HEK293 (cell line): ENCODE results near the gene ZNF354C.

Experiments
- CTCF ChIA-PET: fragments of 350-600 bp; formaldehyde crosslinking; extraction: SDS; loops from one replicate; lab custom pipeline; 2021; ENCODE audit warnings: antibody characterized with exemption; lab: Yijun Ruan, JAX
- POLR2A ChIA-PET: fragments of 300-600 bp; formaldehyde crosslinking; extraction: SDS; loops from one replicate; lab custom pipeline; 2020; ENCODE audit warnings: antibody characterized with exemption, inconsistent platforms; lab: Yijun Ruan, JAX
- H3K27ac ChIP-seq: fragments of 200-500 bp; sonication (Bioruptor generic); 2 replicates; pipeline ENCODE4 v1.5.1; 2014; ENCODE audit warnings: low read depth, low read length, control low read depth, inconsistent platforms; ENCODE audit errors: extremely low read depth
- H3K36me3 ChIP-seq, 2 experiments: fragments of 200-500 bp in 1 of 2; sonication (Bioruptor generic) in 1 of 2; 1 replicate in 1 of 2; 2 replicates in 1 of 2; pipeline ENCODE4 v1.5.1; 2014 to 2017; ENCODE audit warnings: inconsistent platforms in 2 of 2, low read length in 2 of 2; ENCODE audit not compliant: control insufficient read depth in 2 of 2, insufficient read depth in 1 of 2
- H3K4me1 ChIP-seq: fragments of 200-500 bp; sonication (Bioruptor generic); 2 replicates; pipeline ENCODE4 v1.5.1; 2014; ENCODE audit warnings: mild to moderate bottlenecking, low read length, inconsistent platforms; ENCODE audit not compliant: control insufficient read depth, insufficient read depth
- H3K4me3 ChIP-seq: 2 replicates; pipeline ENCODE4 v1.5.1; 2011; ENCODE audit warnings: low read depth, mild to moderate bottlenecking, control low read depth, low read length, moderate library complexity
- H3K9me3 ChIP-seq: fragments of 200-500 bp; sonication (Bioruptor generic); 2 replicates; pipeline ENCODE4 v1.5.1; 2014; ENCODE audit warnings: low read depth, low read length, inconsistent platforms; ENCODE audit not compliant: control insufficient read depth, insufficient read depth
- IKZF3 ChIP-seq: fragments of 450-650 bp; IDR thresholded peaks from 2 replicates; pipeline ENCODE4 v1.5.0; 2018; ENCODE audit warnings: missing biosample characterization, mild to moderate bottlenecking, missing genetic modification characterization, moderate library complexity
- KLF10 ChIP-seq: fragments of 450-650 bp; IDR thresholded peaks from 2 replicates; pipeline ENCODE4 v1.5.1; 2018; ENCODE audit warnings: missing biosample characterization, mild to moderate bottlenecking, missing genetic modification characterization
- SETDB1 ChIP-seq: IDR thresholded peaks from one replicate; pipeline ENCODE4 v1.6.1; 2017; ENCODE audit warnings: mild to moderate bottlenecking, low read length, moderate library complexity, mixed read lengths; ENCODE audit not compliant: insufficient read length
- SP2 ChIP-seq: fragments of 450-650 bp; formaldehyde crosslinking; IDR thresholded peaks from 2 replicates; pipeline ENCODE4 v1.5.1; 2016; ENCODE audit warnings: missing biosample characterization, missing genetic modification characterization
- TCF7L2 ChIP-seq: IDR thresholded peaks from 2 replicates; pipeline ENCODE4 v1.6.1; 2011; ENCODE audit warnings: low read depth, mild to moderate bottlenecking, inconsistent platforms, low read length, moderate library complexity, borderline replicate concordance
- YY1 ChIP-seq: fragments of 450-650 bp; formaldehyde crosslinking; IDR thresholded peaks from 2 replicates; pipeline ENCODE4 v1.5.1; 2018; ENCODE audit warnings: missing biosample characterization, missing genetic modification characterization
- ZBTB49 ChIP-seq: fragments of 450-650 bp; formaldehyde crosslinking; IDR thresholded peaks from 2 replicates; pipeline ENCODE4 v1.5.1; 2016; ENCODE audit warnings: missing biosample characterization, missing genetic modification characterization, low read depth
- ZBTB6 ChIP-seq: fragments of 450-650 bp; formaldehyde crosslinking; IDR thresholded peaks from 2 replicates; pipeline ENCODE4 v1.5.1; 2017; ENCODE audit warnings: missing biosample characterization, missing genetic modification characterization
- ZFP69B ChIP-seq: fragments of 450-650 bp; formaldehyde crosslinking; IDR thresholded peaks from 2 replicates; pipeline ENCODE4 v1.5.1; 2016; ENCODE audit warnings: missing biosample characterization, missing genetic modification characterization
- ZNF2 ChIP-seq: fragments of 450-650 bp; formaldehyde crosslinking; IDR thresholded peaks from 2 replicates; pipeline ENCODE4 v1.5.1; 2016; ENCODE audit warnings: missing biosample characterization, missing genetic modification characterization
- ZNF221 ChIP-seq: fragments of 450-650 bp; formaldehyde crosslinking; IDR thresholded peaks from 2 replicates; pipeline ENCODE4 v1.5.1; 2017; ENCODE audit warnings: missing biosample characterization, missing genetic modification characterization, borderline replicate concordance
- ZNF23 ChIP-seq: fragments of 450-650 bp; formaldehyde crosslinking; IDR thresholded peaks from 2 replicates; pipeline ENCODE4 v1.5.1; 2016; ENCODE audit warnings: missing biosample characterization, missing genetic modification characterization, borderline replicate concordance
- ZNF341 ChIP-seq: fragments of 450-650 bp; formaldehyde crosslinking; IDR thresholded peaks from 2 replicates; pipeline ENCODE4; 2016; ENCODE audit warnings: low read depth, missing biosample characterization, missing genetic modification characterization
- ZNF37A ChIP-seq: fragments of 450-650 bp; IDR thresholded peaks from 2 replicates; pipeline ENCODE4 v1.5.1; 2018; ENCODE audit warnings: missing biosample characterization, missing genetic modification characterization
- ZNF501 ChIP-seq: fragments of 450-650 bp; formaldehyde crosslinking; IDR thresholded peaks from 2 replicates; pipeline ENCODE4 v1.5.1; 2016; ENCODE audit warnings: missing biosample characterization, missing genetic modification characterization
- ZNF530 ChIP-seq: fragments of 450-650 bp; formaldehyde crosslinking; IDR thresholded peaks from 2 replicates; pipeline ENCODE4 v1.5.1; 2016; ENCODE audit warnings: low read depth, missing biosample characterization, missing genetic modification characterization
- ZNF558 ChIP-seq: fragments of 450-650 bp; formaldehyde crosslinking; IDR thresholded peaks from 2 replicates; pipeline ENCODE4 v1.5.1; 2016; ENCODE audit warnings: missing biosample characterization, missing genetic modification characterization
- ZNF610 ChIP-seq: fragments of 450-650 bp; formaldehyde crosslinking; IDR thresholded peaks from 2 replicates; pipeline ENCODE4 v1.5.1; 2016; ENCODE audit warnings: missing biosample characterization, missing genetic modification characterization, borderline replicate concordance
- ZNF658 ChIP-seq: fragments of 450-650 bp; formaldehyde crosslinking; IDR thresholded peaks from 2 replicates; pipeline ENCODE4; 2016; ENCODE audit warnings: missing biosample characterization, missing genetic modification characterization
- ZNF664 ChIP-seq: fragments of 450-650 bp; formaldehyde crosslinking; IDR thresholded peaks from 2 replicates; pipeline ENCODE4 v1.5.1; 2016; ENCODE audit warnings: missing biosample characterization, missing genetic modification characterization
- ZNF704 ChIP-seq: fragments of 450-650 bp; formaldehyde crosslinking; IDR thresholded peaks from 2 replicates; pipeline ENCODE4 v1.5.1; 2016; ENCODE audit warnings: missing biosample characterization, missing genetic modification characterization
- ZNF747 ChIP-seq: fragments of 450-650 bp; formaldehyde crosslinking; IDR thresholded peaks from 2 replicates; pipeline ENCODE4 v1.5.1; 2016; ENCODE audit warnings: missing biosample characterization, missing genetic modification characterization
- ZNF843 ChIP-seq: fragments of 450-650 bp; formaldehyde crosslinking; IDR thresholded peaks from 2 replicates; pipeline ENCODE4 v1.5.1; 2016; ENCODE audit warnings: missing biosample characterization, missing genetic modification characterization
- TF ChIP-seq, protein P1 (sequence below): fragments of 450-650 bp; formaldehyde crosslinking; IDR thresholded peaks from 2 replicates; pipeline ENCODE4 v1.5.1; 2016; ENCODE audit warnings: missing biosample characterization, missing genetic modification characterization
- TF ChIP-seq, protein P2 (sequence below): fragments of 450-650 bp; formaldehyde crosslinking; IDR thresholded peaks from 2 replicates; pipeline ENCODE4 v1.5.1; 2016; ENCODE audit warnings: missing biosample characterization, missing genetic modification characterization

The ZNF354C gene

GRCh38 chr5:179129607-179130071 is 69.5 kb downstream of the ZNF354C start:
- Histone ChIP-seq H3K4me1 (no peaks in the 10 kb centered on the region), H3K4me3 (no peak overlapping the region), H3K36me3 (no peaks in the 10 kb centered on the region), H3K27ac (no peak overlapping the region), H3K9me3 (no peaks in the 10 kb centered on the region)
- ChIA-PET CTCF (no interaction called here), POLR2A (no interaction called here)
- TF ChIP-seq ZNF23 (no peak), ZFP69B (tag by site-specific recombination) (no peak), ZNF558 (tag by site-specific recombination) (no peak), ZNF341 (tag by site-specific recombination) (no peak), SETDB1 (no peak), TCF7L2 (no peak), ZBTB6 (tag by site-specific recombination) (no peak), IKZF3 (no peak), ZNF530 (tag by site-specific recombination) (no peak), ZNF2 (no peak), ZNF37A (no peak), ZBTB49 (tag by site-specific recombination) (no peak)
- TF ChIP-seq, protein P1, sequence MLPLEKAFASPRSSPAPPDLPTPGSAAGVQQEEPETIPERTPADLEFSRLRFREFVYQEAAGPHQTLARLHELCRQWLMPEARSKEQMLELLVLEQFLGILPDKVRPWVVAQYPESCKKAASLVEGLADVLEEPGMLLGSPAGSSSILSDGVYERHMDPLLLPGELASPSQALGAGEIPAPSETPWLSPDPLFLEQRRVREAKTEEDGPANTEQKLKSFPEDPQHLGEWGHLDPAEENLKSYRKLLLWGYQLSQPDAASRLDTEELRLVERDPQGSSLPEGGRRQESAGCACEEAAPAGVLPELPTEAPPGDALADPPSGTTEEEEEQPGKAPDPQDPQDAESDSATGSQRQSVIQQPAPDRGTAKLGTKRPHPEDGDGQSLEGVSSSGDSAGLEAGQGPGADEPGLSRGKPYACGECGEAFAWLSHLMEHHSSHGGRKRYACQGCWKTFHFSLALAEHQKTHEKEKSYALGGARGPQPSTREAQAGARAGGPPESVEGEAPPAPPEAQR (tag by site-specific recombination): no peak

DNA sequence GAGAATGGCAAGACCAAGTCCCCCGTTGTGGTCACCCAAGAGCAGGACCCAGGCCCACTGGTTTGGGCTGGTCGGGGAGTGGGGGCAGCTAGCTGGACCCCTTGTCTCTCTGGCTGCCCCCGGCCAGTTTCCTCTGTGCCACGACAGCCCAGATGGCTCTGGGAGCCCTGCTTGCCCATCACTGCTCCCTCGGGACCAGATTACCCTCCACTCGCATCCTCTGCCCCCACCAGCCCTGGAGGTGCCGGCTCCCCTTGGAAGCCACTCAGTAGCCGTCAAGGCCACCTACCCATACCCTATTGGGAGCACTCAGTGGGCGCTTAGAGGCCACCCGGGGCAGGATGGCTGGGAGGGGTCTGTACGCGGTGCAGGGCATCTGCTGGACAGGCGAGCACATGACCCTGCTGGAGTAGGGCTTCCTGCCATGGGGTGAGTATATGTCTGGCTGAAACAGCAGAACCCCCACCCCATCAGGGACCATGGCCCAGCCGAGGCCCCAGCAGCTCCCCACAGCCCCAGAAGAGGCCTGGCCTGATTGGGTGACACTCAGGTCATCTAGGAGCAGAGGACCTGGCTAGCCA is 70.0 kb downstream of the ZNF354C start:
- CTCF ChIA-PET: no interaction called here
- no peaks in the 10 kb centered on the region for H3K9me3 ChIP-seq
- H3K4me3 ChIP-seq: no peak overlapping the region
- no peaks in the 10 kb centered on the region for H3K4me1 ChIP-seq
- TF ChIP-seq ZNF501 (tag by site-specific recombination): no peak
- no peak for TF ChIP-seq ZNF747 (tag by site-specific recombination)
- TF ChIP-seq ZNF704 (tag by site-specific recombination): no peak
- no peak for TF ChIP-seq SP2
- no peak for TF ChIP-seq KLF10 (tag by site-specific recombination)
- no peak for TF ChIP-seq ZNF658 (tag by site-specific recombination)
- no peak for TF ChIP-seq ZNF843 (tag by site-specific recombination)
- TF ChIP-seq, protein P2, sequence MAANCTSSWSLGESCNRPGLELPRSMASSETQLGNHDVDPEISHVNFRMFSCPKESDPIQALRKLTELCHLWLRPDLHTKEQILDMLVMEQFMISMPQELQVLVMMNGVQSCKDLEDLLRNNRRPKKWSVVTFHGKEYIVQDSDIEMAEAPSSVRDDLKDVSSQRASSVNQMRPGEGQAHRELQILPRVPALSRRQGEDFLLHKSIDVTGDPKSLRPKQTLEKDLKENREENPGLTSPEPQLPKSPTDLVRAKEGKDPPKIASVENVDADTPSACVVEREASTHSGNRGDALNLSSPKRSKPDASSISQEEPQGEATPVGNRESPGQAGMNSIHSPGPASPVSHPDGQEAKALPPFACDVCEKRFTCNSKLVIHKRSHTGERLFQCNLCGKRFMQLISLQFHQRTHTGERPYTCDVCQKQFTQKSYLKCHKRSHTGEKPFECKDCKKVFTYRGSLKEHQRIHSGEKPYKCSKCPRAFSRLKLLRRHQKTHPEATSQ: no peak
- no peak for TF ChIP-seq ZBTB6 (tag by site-specific recombination)
- no peak for TF ChIP-seq ZNF664 (tag by site-specific recombination)
- TF ChIP-seq ZNF610 (tag by site-specific recombination): no peak
- no peak for TF ChIP-seq ZNF221 (tag by site-specific recombination)
- no peak for TF ChIP-seq YY1
- no peaks in the 10 kb centered on the region for H3K36me3 ChIP-seq
- H3K27ac ChIP-seq: no peak overlapping the region
- POLR2A ChIA-PET: no interaction called here
